Measurements from ENCODE around the gene MORF4L1. TPM values are rescaled to one million over a fixed set of nuclear protein-coding genes. Genes with fewer than 3 reads are reported as not detected.

MORF4L1 gene
- total RNA-seq, 1 experiment from 2014 or later, result 142 TPM

DNA sequence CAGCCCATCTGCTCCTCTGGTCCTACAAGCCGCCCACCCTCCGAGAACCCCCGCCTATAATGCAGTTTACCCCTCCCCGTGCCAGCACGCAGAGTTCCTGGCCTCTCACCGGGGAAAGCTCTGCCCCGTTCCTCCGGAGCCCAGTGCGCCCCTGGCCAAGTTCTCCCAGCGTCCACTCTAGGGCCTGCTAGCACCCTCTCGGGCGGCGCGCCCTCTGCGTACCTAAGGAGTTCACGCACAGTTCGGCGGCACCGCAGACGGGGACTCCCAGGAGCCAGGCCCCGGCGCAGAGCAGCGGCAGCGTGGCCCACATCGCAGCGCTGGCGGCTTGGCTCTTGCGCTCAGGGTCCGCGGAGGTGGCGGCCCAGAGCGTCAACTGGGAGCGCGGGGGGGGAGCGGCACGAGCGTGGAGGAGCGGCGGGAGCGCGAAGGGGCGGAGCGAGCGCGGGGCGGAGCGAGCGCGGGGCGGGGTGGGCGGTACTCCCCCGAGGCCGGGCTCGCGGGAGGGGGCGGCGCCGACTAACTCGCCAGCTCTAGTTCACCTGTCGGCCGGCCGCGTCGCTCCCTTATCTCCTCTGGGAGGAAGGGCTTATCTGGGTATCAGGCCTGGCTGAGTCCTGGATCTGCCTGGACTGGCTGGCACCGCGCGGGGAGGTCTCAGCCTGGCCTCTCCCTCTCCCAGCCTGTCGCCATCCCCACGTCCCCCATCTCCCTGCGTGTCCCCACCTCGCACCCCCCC is 72.1 kb downstream of the MORF4L1 start, which contains the start of gene CTSH:
Gene CTSH, minus strand, starts transcription at position 378 of the 739 bp plus-strand sequence. Its CDS starts 65 bp downstream, at position 313.
- peak; percentile 94 for DNase-seq (ENCODE audit: low spot score)

DNA sequence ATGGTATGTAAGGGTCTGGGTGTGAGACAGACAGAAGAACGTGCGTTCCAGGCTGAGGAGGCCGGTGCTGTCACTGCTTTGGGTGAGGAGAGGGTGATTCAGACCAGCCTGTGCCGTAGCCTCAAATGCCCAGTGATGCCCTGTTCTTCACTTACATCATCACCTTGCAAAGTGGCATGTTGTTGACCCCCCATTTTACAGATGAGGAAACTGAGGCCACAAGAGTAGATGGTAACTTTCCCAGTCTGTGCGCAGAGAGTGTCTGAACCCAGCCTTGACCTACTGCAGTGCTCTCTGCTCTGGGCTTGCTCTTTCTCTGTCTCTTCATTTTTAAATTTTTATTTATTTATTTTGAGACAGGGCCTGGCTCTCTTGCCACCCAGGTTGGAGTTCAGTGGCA is 73.8 kb downstream of the MORF4L1 start:
- no peak for DNase-seq (ENCODE audit: low spot score)

DNA sequence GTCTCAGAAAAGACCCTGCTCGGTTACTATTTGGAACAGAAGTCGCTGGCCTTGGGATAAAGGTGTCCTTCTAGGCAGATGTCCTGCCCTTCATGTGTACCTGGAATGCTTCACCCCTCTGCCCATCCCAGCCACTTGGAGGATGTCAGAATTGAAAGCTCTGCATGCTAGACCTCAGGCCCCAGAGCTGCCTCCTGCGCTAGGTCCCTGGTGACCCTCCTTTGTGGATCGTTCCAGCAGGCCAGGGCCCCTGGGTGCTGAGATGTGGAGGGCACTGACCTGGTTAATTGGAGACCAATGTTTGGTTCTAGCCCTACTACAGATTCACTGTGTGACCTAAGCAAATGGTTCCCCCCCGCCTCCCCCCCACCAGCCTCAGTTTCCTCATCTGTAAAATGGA is 74.8 kb downstream of the MORF4L1 start:
- no peak for DNase-seq (ENCODE audit: low spot score)

Small RNA genes within 50 kb of the gene (small RNA-seq; reads per million reads assigned to genes)
- not detected for gene RNU6-415P

Other genes starting within 250 kb of the MORF4L1 start
- gene CHRNB4, start 231.7 kb upstream of the MORF4L1 start, total RNA-seq (2014; rRNA removed; shearing (Covaris generic)), result 0.03 TPM in 1 of 2 replicates, not detected in the other
- 0.50 and 0.69 TPM in 2 replicates for gene ADAMTS7, start 61.4 kb upstream of the MORF4L1 start, total RNA-seq (2014; rRNA removed; shearing (Covaris generic))
- gene CTSH, start 72.2 kb downstream of the MORF4L1 start, total RNA-seq (2014; rRNA removed; shearing (Covaris generic)), result 492 and 536 TPM in 2 replicates
- 2.5 and 4.2 TPM in 2 replicates for gene RASGRF1, start 217.9 kb downstream of the MORF4L1 start, total RNA-seq (2014; rRNA removed; shearing (Covaris generic))

Measured in HT-29 (cell line).